Nephron (organoid): ENCODE results near the gene BMAL1.

Experiments
- H3K27ac Mint-ChIP-seq, 3 experiments: 2 replicates each; pipeline ENCODE4 v1.8.0; 2020; ENCODE audit warnings: mixed read lengths in 3 of 3, mild to moderate bottlenecking in 2 of 3, moderate library complexity in 1 of 3
- H3K27me3 Mint-ChIP-seq: 2 replicates; pipeline ENCODE4 v1.8.0; 2021; ENCODE audit warnings: low read depth, mild to moderate bottlenecking, moderate library complexity, mixed read lengths
- H3K36me3 Mint-ChIP-seq: 2 replicates; pipeline ENCODE4 v1.8.0; 2020; ENCODE audit warnings: low read depth, mixed read lengths
- H3K4me1 Mint-ChIP-seq: 2 replicates; pipeline ENCODE4 v1.8.0; 2020; ENCODE audit warnings: mixed read lengths
- H3K4me3 Mint-ChIP-seq, 3 experiments: 2 replicates each; pipeline ENCODE4 v1.8.0; 2020; ENCODE audit warnings: mild to moderate bottlenecking in 3 of 3, mixed read lengths in 3 of 3, moderate library complexity in 2 of 3
- H3K9me3 Mint-ChIP-seq: 2 replicates; pipeline ENCODE4 v1.8.0; 2020; ENCODE audit warnings: mixed read lengths
- TF ChIP-seq, protein P1 (sequence below), 3 experiments: fragments of 200-600 bp; sonication (generic); IDR thresholded peaks; one replicate each; pipeline ENCODE4 v1.5.0; 2021; ENCODE audit warnings: antibody characterized with exemption in 3 of 3; ENCODE audit not compliant: unreplicated experiment in 3 of 3

Gene BMAL1

DNA sequence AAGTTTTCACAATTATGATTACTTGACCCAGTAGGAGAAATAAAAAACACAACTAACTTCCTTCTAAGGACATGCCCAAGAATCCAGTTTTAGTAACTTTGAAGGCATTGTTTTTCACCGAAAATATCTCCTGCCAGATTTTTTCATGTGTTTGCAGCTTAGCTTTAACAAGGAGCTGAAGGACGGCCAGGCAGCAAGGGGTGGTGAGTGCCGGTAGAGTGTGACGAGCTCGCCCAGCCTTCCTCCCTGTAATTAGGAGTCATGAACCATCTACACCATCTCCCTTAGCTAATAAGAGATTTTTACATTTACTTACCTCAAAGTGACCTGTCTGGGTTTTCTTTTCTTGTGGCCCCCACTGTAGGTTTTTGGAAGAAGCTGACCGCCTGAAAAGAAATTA is 72.0 kb downstream of the BMAL1 start:
- no peaks in the 10 kb centered on the region for H3K9me3 Mint-ChIP-seq
- TF ChIP-seq, protein P1, sequence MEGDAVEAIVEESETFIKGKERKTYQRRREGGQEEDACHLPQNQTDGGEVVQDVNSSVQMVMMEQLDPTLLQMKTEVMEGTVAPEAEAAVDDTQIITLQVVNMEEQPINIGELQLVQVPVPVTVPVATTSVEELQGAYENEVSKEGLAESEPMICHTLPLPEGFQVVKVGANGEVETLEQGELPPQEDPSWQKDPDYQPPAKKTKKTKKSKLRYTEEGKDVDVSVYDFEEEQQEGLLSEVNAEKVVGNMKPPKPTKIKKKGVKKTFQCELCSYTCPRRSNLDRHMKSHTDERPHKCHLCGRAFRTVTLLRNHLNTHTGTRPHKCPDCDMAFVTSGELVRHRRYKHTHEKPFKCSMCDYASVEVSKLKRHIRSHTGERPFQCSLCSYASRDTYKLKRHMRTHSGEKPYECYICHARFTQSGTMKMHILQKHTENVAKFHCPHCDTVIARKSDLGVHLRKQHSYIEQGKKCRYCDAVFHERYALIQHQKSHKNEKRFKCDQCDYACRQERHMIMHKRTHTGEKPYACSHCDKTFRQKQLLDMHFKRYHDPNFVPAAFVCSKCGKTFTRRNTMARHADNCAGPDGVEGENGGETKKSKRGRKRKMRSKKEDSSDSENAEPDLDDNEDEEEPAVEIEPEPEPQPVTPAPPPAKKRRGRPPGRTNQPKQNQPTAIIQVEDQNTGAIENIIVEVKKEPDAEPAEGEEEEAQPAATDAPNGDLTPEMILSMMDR (IDR thresholded peaks at IDR 0.05; ENCODE audit: unreplicated experiment in 3 of 3): no peak
- no peaks in the 10 kb centered on the region for H3K4me1 Mint-ChIP-seq
- H3K27me3 Mint-ChIP-seq: peaks cover 9% of the 10 kb centered on the region
- H3K4me3 Mint-ChIP-seq: no peak overlapping the region
- no peaks in the 10 kb centered on the region for H3K36me3 Mint-ChIP-seq
- no peak overlapping the region for H3K27ac Mint-ChIP-seq

DNA sequence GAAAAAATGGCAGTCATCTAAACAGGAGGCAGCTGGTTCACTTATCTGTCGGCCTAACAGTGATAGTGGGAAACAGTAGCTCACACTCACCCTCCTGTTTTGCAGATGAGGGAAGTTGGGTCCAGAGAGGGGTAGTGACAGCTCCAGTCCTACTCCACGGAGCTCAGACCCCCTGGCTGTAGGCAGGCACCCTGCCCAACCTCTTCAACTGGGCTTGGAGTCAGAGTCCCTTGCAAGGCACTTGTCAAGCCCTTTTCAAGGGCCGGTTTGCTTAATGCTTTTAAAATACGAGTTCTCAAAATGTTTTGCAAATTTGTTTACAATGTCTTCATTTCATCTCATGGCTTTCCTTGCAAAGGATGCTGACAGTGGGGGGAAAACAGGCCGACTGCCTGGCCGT is 75.1 kb downstream of the BMAL1 start:
- no peak overlapping the region for H3K27ac Mint-ChIP-seq
- H3K9me3 Mint-ChIP-seq: no peaks in the 10 kb centered on the region
- H3K36me3 Mint-ChIP-seq: no peaks in the 10 kb centered on the region
- H3K27me3 Mint-ChIP-seq: peaks cover 6% of the 10 kb centered on the region
- H3K4me3 Mint-ChIP-seq: no peak overlapping the region
- H3K4me1 Mint-ChIP-seq: no peaks in the 10 kb centered on the region
- TF ChIP-seq, protein P1 (IDR thresholded peaks at IDR 0.05; ENCODE audit: unreplicated experiment in 3 of 3): no peak

DNA sequence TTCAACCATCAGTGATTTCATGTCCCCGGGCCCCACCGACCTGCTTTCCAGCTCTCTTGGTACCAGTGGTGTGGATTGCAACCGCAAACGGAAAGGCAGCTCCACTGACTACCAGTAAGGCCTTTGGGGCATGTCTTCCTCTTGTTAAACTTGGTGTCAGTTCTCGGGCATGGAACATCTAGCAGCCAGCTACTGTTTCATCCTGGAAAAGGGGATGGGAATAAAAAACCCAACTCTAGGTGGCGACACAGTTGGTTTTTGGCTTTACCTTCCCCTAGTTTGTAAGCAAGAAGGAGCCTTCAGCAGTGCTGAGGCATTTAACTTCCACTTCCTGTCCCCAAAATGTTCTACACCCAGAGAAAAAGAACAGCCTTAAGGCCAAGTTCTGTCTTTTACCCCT is 76.7 kb downstream of the BMAL1 start:
- TF ChIP-seq, protein P1 (IDR thresholded peaks at IDR 0.05; ENCODE audit: unreplicated experiment in 3 of 3): peak in 1 of 3 experiments; percentile 6
- H3K9me3 Mint-ChIP-seq: no peaks in the 10 kb centered on the region
- no peaks in the 10 kb centered on the region for H3K36me3 Mint-ChIP-seq
- H3K4me3 Mint-ChIP-seq: no peak overlapping the region
- no peaks in the 10 kb centered on the region for H3K4me1 Mint-ChIP-seq
- H3K27ac Mint-ChIP-seq: no peak overlapping the region
- peaks cover 4% of the 10 kb centered on the region for H3K27me3 Mint-ChIP-seq

DNA sequence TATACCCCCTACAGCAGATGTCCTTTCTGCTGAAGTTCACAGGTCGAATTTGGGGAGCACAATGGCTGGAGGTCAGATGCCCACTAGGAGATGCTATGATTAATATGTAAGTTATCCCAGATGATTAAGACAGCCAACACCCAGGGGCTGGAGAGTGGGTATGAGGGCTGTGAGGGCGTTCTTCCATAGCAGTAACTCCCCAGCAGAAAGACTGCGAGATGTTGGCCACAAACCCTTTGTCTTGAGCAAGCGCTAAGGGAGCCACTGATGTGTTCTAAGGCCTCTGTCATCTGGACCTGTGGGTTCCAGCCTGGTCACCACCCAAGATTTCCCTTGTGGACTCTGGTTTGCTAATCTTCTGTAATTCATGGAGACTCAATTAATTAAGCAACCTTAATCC is 77.6 kb downstream of the BMAL1 start:
- no peaks in the 10 kb centered on the region for H3K36me3 Mint-ChIP-seq
- H3K9me3 Mint-ChIP-seq: no peaks in the 10 kb centered on the region
- no peak overlapping the region for H3K4me3 Mint-ChIP-seq
- no peaks in the 10 kb centered on the region for H3K4me1 Mint-ChIP-seq
- peaks cover 4% of the 10 kb centered on the region for H3K27me3 Mint-ChIP-seq
- TF ChIP-seq, protein P1 (IDR thresholded peaks at IDR 0.05; ENCODE audit: unreplicated experiment in 3 of 3): no peak
- H3K27ac Mint-ChIP-seq: no peak overlapping the region

DNA sequence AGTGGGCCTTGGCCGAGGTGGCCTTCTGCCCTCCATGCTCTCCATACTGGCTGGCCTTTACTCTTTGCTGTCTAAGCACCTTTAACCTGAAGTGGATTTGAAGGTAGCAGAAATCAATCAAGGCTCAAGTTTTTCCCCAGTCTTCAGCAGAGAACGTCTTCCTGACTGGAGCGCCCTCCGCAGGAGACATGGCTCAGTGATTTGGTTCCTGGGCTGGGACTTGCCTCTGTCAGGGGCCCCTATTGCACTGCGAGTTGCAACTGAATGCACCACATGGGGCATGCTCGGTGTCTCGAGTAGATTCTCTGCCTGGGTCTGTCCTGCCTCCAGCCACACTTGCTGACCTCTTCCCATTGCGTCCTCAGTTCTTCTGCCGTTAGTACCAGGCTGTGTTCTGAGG is 79.6 kb downstream of the BMAL1 start:
- Mint-ChIP-seq H3K27ac (no peak overlapping the region), H3K4me1 (no peaks in the 10 kb centered on the region), H3K9me3 (no peaks in the 10 kb centered on the region), H3K4me3 (no peak overlapping the region), H3K36me3 (no peaks in the 10 kb centered on the region), H3K27me3 (peaks cover 4% of the 10 kb centered on the region)
- TF ChIP-seq, protein P1 (IDR thresholded peaks at IDR 0.05; ENCODE audit: unreplicated experiment in 3 of 3): no peak

DNA sequence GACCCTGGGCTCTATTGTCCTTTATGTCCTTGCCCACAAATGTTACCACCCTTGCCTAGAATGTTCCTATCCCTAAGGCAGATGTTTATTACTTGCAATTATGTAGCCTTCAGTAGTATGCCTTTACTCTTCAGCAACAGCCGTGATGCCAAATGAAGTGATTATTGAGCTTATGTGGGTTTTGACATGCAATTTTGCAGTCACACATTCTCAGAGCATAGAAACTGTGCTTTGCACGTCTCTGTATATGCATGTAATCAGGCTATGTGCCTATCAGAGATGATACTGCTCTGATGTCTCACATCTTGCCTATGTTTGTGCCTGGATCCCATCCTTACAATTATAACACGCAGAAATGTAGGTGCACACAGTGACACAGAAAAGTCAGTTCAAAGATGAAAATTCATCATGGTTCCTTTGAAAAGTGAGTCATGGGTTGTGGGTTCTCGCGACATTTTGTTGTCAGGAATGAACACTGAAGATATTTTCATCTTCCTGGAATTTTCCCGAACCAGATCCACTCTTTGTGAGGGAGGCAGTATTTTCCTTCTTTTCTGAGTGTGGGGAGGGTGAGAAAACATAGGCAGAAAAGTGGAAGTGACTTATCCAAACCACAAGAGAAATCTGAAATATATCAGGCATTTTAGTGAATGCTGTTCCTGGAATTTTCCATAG is 81.1 kb downstream of the BMAL1 start:
- Mint-ChIP-seq H3K27me3 (peaks cover 4% of the 10 kb centered on the region), H3K36me3 (no peaks in the 10 kb centered on the region), H3K9me3 (no peaks in the 10 kb centered on the region), H3K4me3 (no peak overlapping the region), H3K4me1 (no peaks in the 10 kb centered on the region), H3K27ac (no peak overlapping the region)
- TF ChIP-seq, protein P1 (IDR thresholded peaks at IDR 0.05; ENCODE audit: unreplicated experiment in 3 of 3): no peak
